Ureter (tissue), 1 donor: ENCODE results near the gene IL17B. TPM values are rescaled to one million over a fixed set of nuclear protein-coding genes. Genes with fewer than 3 reads are reported as not detected.

Experiments used
- total RNA-seq: library from RNA; stranded (reverse); gene quantifications from one replicate; pipeline ENCODE4 v1.2.4, GENCODE V29; 2023
- donor health status: DM: yes; HTN: yes; CAD: no.

IL17B gene
- total RNA-seq, 1 donor from 2014 or later = not detected

Other genes with a start within 250 kb of the IL17B start
- 101 TPM for gene ABLIM3, start 237.8 kb downstream of the IL17B start, total RNA-seq
- 8.4 TPM for gene AFAP1L1, start 107.4 kb downstream of the IL17B start, total RNA-seq
- 14.4 TPM for gene GRPEL2, start 33.8 kb downstream of the IL17B start, total RNA-seq
- gene PCYOX1L, start 21.2 kb downstream of the IL17B start, total RNA-seq = 14.7 TPM
- gene CSNK1A1, start 172.1 kb upstream of the IL17B start, total RNA-seq = 381 TPM
- 11.9 TPM for gene ARHGEF37, start 202.2 kb upstream of the IL17B start, total RNA-seq